KMS-11 (cell line): ENCODE results near the gene TMEM25.
"Not testable (repeated sequence)": the region's sequence is repeated elsewhere in the genome, so short reads cannot be mapped to it uniquely, and the experiment has no call there.

Experiments
- H2AFZ ChIP-seq: fragments of 200-600 bp; sonication (generic); 2 replicates; pipeline ENCODE4 v1.6.1; 2016; ENCODE audit warnings: antibody characterized with exemption, mixed run types, low read depth
- H3K27ac ChIP-seq: fragments of 200-600 bp; sonication (generic); 2 replicates; pipeline ENCODE4 v1.6.1; 2016; ENCODE audit warnings: mild to moderate bottlenecking, mixed run types
- H3K27me3 ChIP-seq: fragments of 200-600 bp; sonication (generic); 2 replicates; pipeline ENCODE4 v1.6.1; 2017; ENCODE audit warnings: mild to moderate bottlenecking, low read depth, mixed run types, moderate library complexity; ENCODE audit not compliant: insufficient read depth
- H3K36me3 ChIP-seq: fragments of 200-600 bp; sonication (generic); 2 replicates; pipeline ENCODE4 v1.6.1; 2017; ENCODE audit warnings: mild to moderate bottlenecking, mixed run types; ENCODE audit not compliant: insufficient read depth
- H3K4me1 ChIP-seq: fragments of 200-600 bp; sonication (generic); 2 replicates; pipeline ENCODE4 v1.6.1; 2016; ENCODE audit warnings: mild to moderate bottlenecking, low read depth, mixed run types; ENCODE audit not compliant: poor library complexity, severe bottlenecking
- H3K4me2 ChIP-seq: fragments of 200-600 bp; sonication (generic); 2 replicates; pipeline ENCODE4 v1.7.0; 2016; ENCODE audit warnings: mild to moderate bottlenecking, mixed run types
- H3K4me3 ChIP-seq: fragments of 200-600 bp; sonication (generic); IDR thresholded peaks from 2 replicates; pipeline ENCODE4 v1.6.1; 2017; ENCODE audit warnings: low read depth, low read length, mixed read lengths; ENCODE audit not compliant: insufficient read depth
- H3K79me2 ChIP-seq: fragments of 200-600 bp; sonication (generic); 2 replicates; pipeline ENCODE4 v1.6.1; 2016; ENCODE audit warnings: low read depth, mixed run types; ENCODE audit not compliant: insufficient read depth
- H3K9ac ChIP-seq: fragments of 200-600 bp; sonication (generic); 2 replicates; pipeline ENCODE4 v1.6.1; 2016; ENCODE audit warnings: mild to moderate bottlenecking, mixed run types
- H4K20me1 ChIP-seq: fragments of 200-600 bp; sonication (generic); 2 replicates; pipeline ENCODE4 v1.6.1; 2016; ENCODE audit warnings: mild to moderate bottlenecking, mixed run types; ENCODE audit not compliant: insufficient read depth
- CTCF ChIP-seq: fragments of 200-600 bp; sonication (generic); conservative IDR thresholded peaks from 2 replicates; pipeline ENCODE4 v1.6.1; 2017; ENCODE audit warnings: low read depth, mild to moderate bottlenecking, antibody characterized with exemption, low read length, moderate library complexity, mixed read lengths

Gene TMEM25

GRCh38 chr11:118572981-118573550 lies 42.1 kb downstream of the TMEM25 start:
- Histone ChIP-seq H3K9ac (peak overlapping the region; percentile 88; the same call in 1 of the 2 replicates), H3K36me3 (no peaks in the 10 kb centered on the region), H3K4me3 (no peak overlapping the region), H4K20me1 (0 out of 2 replicates have a peak, but pooled peaks cover 11% of the 10 kb centered on the region), H3K27ac (peak overlapping the region; percentile 74), H3K27me3 (no peaks in the 10 kb centered on the region), H2AFZ (peak overlapping the region; percentile 76; the same call in 1 of the 2 replicates), H3K4me1 (peaks cover 31% of the 10 kb centered on the region), H3K4me2 (peak overlapping the region; percentile 84), H3K79me2 (peaks cover 55% of the 10 kb centered on the region)
- no peak for TF ChIP-seq CTCF

GRCh38 chr11:118574636-118575035 lies 43.6 kb downstream of the TMEM25 start:
- H3K4me1 ChIP-seq, result peaks cover 31% of the 10 kb centered on the region
- no peak overlapping the region for H3K27ac ChIP-seq
- no peak overlapping the region for H3K4me3 ChIP-seq
- no peak overlapping the region for H3K9ac ChIP-seq
- TF ChIP-seq CTCF, result no peak
- no peak overlapping the region for H2AFZ ChIP-seq
- H4K20me1 ChIP-seq, result 0 out of 2 replicates have a peak, but pooled peaks cover 11% of the 10 kb centered on the region
- peaks cover 67% of the 10 kb centered on the region for H3K79me2 ChIP-seq
- H3K36me3 ChIP-seq, result no peaks in the 10 kb centered on the region
- no peaks in the 10 kb centered on the region for H3K27me3 ChIP-seq
- H3K4me2 ChIP-seq, result peak overlapping the region; percentile 84; the same call in 1 of the 2 replicates

GRCh38 chr11:118577995-118578394 lies 47.0 kb downstream of the TMEM25 start:
- H3K27ac ChIP-seq, H3K36me3 ChIP-seq, H3K4me3 ChIP-seq, H3K9ac ChIP-seq, H3K27me3 ChIP-seq, H2AFZ ChIP-seq, H3K4me2 ChIP-seq: not testable (repeated sequence)
- peaks cover 65% of the 10 kb centered on the region for H3K79me2 ChIP-seq
- peaks cover 24% of the 10 kb centered on the region for H3K4me1 ChIP-seq
- 0 out of 2 replicates have a peak, but pooled peaks cover 11% of the 10 kb centered on the region for H4K20me1 ChIP-seq

- no peak overlapping the region for H3K4me2 ChIP-seq
- H4K20me1 ChIP-seq, result no peaks in the 10 kb centered on the region
- no peak overlapping the region for H3K9ac ChIP-seq
- H3K27me3 ChIP-seq, result no peaks in the 10 kb centered on the region
- peaks cover 1% of the 10 kb centered on the region for H3K4me1 ChIP-seq
- H3K27ac ChIP-seq, result no peak overlapping the region
- H2AFZ ChIP-seq, result no peak overlapping the region
- H3K79me2 ChIP-seq, result peaks cover 34% of the 10 kb centered on the region
- TF ChIP-seq CTCF, result no peak
- H3K36me3 ChIP-seq, result no peaks in the 10 kb centered on the region; the same call in 1 of the 2 replicates
- H3K4me3 ChIP-seq, result no peak overlapping the region
Observed at GRCh38 chr11:118581057-118581456, 50.1 kb downstream of the TMEM25 start.
